ENCODE results near the gene CYP8B1. TPM values are rescaled to one million over a fixed set of nuclear protein-coding genes. Genes with fewer than 3 reads are reported as not detected.

The CYP8B1 gene
- polyA plus RNA-seq, 1 experiment = not detected

DNA sequence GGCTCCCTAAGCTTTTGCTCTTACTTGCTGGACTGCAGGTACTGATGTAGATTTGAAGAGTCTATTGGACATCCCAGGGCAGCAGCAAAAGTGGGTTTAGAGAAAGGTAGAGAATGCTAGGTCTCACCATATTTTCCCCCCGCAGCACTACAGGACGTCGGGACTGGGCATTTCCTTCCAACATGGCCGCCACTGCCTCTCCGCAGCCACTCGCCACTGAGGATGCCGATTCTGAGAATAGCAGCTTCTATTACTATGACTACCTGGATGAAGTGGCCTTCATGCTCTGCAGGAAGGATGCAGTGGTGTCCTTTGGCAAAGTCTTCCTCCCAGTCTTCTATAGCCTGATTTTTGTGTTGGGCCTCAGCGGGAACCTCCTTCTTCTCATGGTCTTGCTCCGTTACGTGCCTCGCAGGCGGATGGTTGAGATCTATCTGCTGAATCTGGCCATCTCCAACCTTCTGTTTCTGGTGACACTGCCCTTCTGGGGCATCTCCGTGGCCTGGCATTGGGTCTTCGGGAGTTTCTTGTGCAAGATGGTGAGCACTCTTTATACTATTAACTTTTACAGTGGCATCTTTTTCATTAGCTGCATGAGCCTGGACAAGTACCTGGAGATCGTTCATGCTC is 11.2 kb downstream of the CYP8B1 start:
- no peak for DNase-seq (ENCODE audit: low read depth, low spot score)
- TF ChIP-seq, protein P1, sequence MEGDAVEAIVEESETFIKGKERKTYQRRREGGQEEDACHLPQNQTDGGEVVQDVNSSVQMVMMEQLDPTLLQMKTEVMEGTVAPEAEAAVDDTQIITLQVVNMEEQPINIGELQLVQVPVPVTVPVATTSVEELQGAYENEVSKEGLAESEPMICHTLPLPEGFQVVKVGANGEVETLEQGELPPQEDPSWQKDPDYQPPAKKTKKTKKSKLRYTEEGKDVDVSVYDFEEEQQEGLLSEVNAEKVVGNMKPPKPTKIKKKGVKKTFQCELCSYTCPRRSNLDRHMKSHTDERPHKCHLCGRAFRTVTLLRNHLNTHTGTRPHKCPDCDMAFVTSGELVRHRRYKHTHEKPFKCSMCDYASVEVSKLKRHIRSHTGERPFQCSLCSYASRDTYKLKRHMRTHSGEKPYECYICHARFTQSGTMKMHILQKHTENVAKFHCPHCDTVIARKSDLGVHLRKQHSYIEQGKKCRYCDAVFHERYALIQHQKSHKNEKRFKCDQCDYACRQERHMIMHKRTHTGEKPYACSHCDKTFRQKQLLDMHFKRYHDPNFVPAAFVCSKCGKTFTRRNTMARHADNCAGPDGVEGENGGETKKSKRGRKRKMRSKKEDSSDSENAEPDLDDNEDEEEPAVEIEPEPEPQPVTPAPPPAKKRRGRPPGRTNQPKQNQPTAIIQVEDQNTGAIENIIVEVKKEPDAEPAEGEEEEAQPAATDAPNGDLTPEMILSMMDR (IDR thresholded peaks at IDR 0.05; ENCODE audit: low read depth, low read length) = no peak
- H3K27ac ChIP-seq (ENCODE audit: low read depth, low read length) = no peak overlapping the region
- POLR2A ChIA-PET = no interaction called here
- H3K27me3 ChIP-seq (ENCODE audit: control insufficient read depth, insufficient read depth, low read length) = peaks cover 6% of the 10 kb centered on the region
- no peak overlapping the region for H3K4me3 ChIP-seq (ENCODE audit: low read depth, low read length)
- H3K9me3 ChIP-seq (ENCODE audit: control insufficient read depth, insufficient read depth, low read length) = no peaks in the 10 kb centered on the region
- CTCF ChIA-PET = no interaction called here

DNA sequence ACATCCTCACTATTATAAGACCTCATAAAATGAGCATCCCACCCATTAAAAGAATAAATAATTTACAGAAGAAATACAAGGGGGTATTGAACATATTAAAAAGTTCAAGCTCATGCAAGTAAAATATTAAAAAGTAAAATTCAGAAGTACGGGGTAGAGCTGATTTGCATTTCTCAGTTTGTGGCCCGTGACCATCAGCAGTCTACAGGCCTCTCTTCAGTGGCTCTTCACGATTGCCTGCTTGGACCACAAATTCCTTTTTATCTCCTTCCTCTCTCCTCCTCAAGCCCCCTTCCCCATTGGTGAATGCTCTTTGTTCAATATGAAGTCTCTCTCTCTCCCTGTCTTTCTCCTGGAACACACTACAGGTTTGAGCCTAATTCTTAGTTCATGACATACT is 19.1 kb downstream of the CYP8B1 start:
- no peak overlapping the region for H3K4me3 ChIP-seq (ENCODE audit: low read depth, low read length)
- ChIA-PET CTCF (interaction anchor here (0.6 kb wide), 1 partner anchor 57 kb away, joined by 3 read pairs; no protein-coding TSS in a partner anchor), POLR2A (no interaction called here)
- no peak for DNase-seq (ENCODE audit: low read depth, low spot score)
- H3K9me3 ChIP-seq (ENCODE audit: control insufficient read depth, insufficient read depth, low read length) = no peaks in the 10 kb centered on the region
- H3K27me3 ChIP-seq (ENCODE audit: control insufficient read depth, insufficient read depth, low read length) = peaks cover 12% of the 10 kb centered on the region
- H3K27ac ChIP-seq (ENCODE audit: low read depth, low read length) = no peak overlapping the region
- TF ChIP-seq, protein P1 (IDR thresholded peaks at IDR 0.05; ENCODE audit: low read depth, low read length) = no peak

DNA sequence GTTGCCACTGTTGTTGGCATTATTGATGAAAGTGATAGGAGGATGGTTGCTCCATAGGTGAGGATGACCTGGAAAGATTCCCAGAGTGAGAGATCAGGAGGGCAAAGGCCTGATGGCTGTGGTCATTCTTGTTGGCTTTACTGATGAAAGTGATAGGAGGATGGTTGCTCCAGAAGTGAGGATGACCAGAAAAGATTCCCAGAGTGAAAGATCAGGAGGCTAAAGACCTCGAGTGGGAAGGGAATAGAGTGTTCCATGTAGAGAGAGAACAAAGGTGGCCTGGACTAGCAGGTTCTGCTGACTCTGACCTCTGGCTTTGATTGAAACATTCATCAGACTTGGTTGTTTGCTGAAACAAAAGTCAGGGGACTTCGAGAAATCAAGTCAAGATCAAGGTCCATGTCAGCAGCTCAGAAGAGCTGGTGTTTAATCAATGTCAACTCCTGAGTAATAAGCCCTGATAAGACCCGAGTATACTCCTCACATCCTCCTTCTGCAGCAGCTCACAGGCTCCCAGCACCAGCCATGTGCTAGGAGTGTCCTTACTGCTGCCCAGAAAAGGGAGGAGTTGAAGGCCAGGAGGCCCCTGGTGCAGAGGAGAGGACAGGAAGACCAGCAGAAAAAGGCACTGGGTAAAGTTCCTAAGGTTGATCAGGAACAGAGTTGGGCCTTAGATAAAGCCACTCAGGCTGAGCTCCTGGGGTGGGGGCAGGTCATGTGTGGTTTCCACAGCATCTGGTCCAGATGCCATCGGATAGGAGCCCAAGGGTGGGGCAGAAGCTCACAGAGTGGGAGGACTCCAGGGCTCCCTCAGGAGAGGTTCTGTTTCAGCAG is 19.9 kb downstream of the CYP8B1 start:
- Histone ChIP-seq H3K4me3 (ENCODE audit: low read depth, low read length) (no peak overlapping the region), H3K27me3 (ENCODE audit: control insufficient read depth, insufficient read depth, low read length) (peaks cover 19% of the 10 kb centered on the region), H3K9me3 (ENCODE audit: control insufficient read depth, insufficient read depth, low read length) (no peaks in the 10 kb centered on the region), H3K27ac (ENCODE audit: low read depth, low read length) (no peak overlapping the region)
- TF ChIP-seq, protein P1 (IDR thresholded peaks at IDR 0.05; ENCODE audit: low read depth, low read length) = no peak
- CTCF ChIA-PET = no interaction called here
- POLR2A ChIA-PET = no interaction called here
- DNase-seq (ENCODE audit: low read depth, low spot score) = no peak

DNA sequence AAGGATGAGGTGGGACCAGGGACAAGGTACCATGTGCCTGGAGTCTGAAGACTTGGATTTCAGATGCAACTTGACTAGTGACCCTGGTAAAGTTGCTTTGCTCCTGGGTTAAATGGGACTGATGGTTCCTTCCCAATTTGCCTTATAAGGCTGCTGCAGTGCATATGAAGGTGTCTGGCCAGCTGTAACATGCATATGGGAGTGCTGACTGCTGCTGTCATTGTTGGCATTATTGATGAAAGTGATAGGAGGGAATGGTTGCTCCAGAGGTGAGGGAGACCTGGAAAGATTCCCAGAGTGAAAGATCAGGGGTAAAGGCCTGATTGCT is 20.5 kb downstream of the CYP8B1 start:
- Histone ChIP-seq H3K4me3 (ENCODE audit: low read depth, low read length) (no peak overlapping the region), H3K27me3 (ENCODE audit: control insufficient read depth, insufficient read depth, low read length) (peaks cover 24% of the 10 kb centered on the region), H3K9me3 (ENCODE audit: control insufficient read depth, insufficient read depth, low read length) (no peaks in the 10 kb centered on the region), H3K27ac (ENCODE audit: low read depth, low read length) (no peak overlapping the region)
- TF ChIP-seq, protein P1 (IDR thresholded peaks at IDR 0.05; ENCODE audit: low read depth, low read length) = no peak
- DNase-seq (ENCODE audit: low read depth, low spot score) = no peak
- POLR2A ChIA-PET = no interaction called here
- CTCF ChIA-PET = no interaction called here

DNA sequence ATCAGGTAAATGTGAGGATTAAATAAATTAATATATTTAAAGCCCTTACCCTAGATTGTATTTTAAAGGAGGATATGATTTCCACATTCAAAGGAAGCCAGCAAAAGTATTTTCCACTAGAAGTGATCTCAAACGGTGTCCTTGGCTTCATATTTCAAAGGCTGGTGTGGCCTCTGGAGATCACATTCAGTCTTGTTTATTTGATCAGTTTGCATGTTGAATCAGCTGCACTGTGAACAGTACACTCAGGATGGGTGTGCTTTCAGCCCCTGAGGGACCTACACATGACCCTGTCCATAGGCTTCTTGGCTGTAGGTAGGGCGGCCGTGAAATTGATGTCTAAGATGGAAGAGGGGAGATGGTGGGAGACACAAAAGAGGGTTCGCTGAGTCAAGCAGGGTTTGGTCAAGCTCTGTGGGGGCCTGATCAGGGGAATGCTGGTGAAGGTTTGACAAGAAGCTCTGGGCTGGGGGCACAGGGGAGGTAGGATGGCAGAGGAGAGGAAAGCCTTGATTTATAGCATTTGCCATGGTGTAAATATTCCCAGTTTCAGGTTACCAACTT is 21.9 kb downstream of the CYP8B1 start:
- H3K9me3 ChIP-seq (ENCODE audit: control insufficient read depth, insufficient read depth, low read length) = no peaks in the 10 kb centered on the region
- POLR2A ChIA-PET = no interaction called here
- DNase-seq (ENCODE audit: low read depth, low spot score) = no peak
- H3K27me3 ChIP-seq (ENCODE audit: control insufficient read depth, insufficient read depth, low read length) = peaks cover 29% of the 10 kb centered on the region
- no peak overlapping the region for H3K4me3 ChIP-seq (ENCODE audit: low read depth, low read length)
- H3K27ac ChIP-seq (ENCODE audit: low read depth, low read length) = no peak overlapping the region
- CTCF ChIA-PET = no interaction called here
- TF ChIP-seq, protein P1 (IDR thresholded peaks at IDR 0.05; ENCODE audit: low read depth, low read length) = no peak

All from AG04450 (cell line).